DND-41 (cell line): ENCODE data around the gene BLOC1S4.

Experiments
- ATAC-seq: fragments of 200-7000 bp; cut with Tn5 transposase; 3 replicates; pipeline ENCODE4 v1.9.1; 2021; ENCODE audit warnings: low read depth; ENCODE audit not compliant: insufficient read depth
- DNase-seq: peaks from one replicate; pipeline ENCODE4 v3.0.0-alpha.2; 2020
- H2AFZ ChIP-seq: 2 replicates; pipeline ENCODE4 v1.6.0; 2012; ENCODE audit warnings: low read depth, low read length
- H3K27ac ChIP-seq: 2 replicates; pipeline ENCODE4 v1.5.1; 2012; ENCODE audit warnings: low read length, inconsistent platforms
- H3K27me3 ChIP-seq: fragments of 200-600 bp; sonication (generic); 2 replicates; pipeline ENCODE4 v1.6.0; 2012; ENCODE audit warnings: low read length, mild to moderate bottlenecking, inconsistent platforms; ENCODE audit not compliant: insufficient read depth, poor library complexity
- H3K36me3 ChIP-seq: 2 replicates; pipeline ENCODE4 v1.5.1; 2012; ENCODE audit warnings: low read length, inconsistent platforms; ENCODE audit not compliant: insufficient read depth
- H3K4me1 ChIP-seq: 2 replicates; pipeline ENCODE4 v1.5.1; 2012; ENCODE audit warnings: mild to moderate bottlenecking, low read length; ENCODE audit not compliant: insufficient read depth
- H3K4me2 ChIP-seq: 2 replicates; pipeline ENCODE4 v1.6.0; 2012; ENCODE audit warnings: mild to moderate bottlenecking, moderate library complexity, low read length, inconsistent platforms; ENCODE audit not compliant: insufficient read depth
- H3K4me3 ChIP-seq, 2 experiments: fragments of 200-600 bp in 1 of 2; shearing (Covaris generic) in 1 of 2; 2 replicates each; pipeline ENCODE4 v1.5.1; 2012 to 2016; ENCODE audit warnings: inconsistent platforms in 2 of 2, low read length in 2 of 2, mild to moderate bottlenecking in 2 of 2, low read depth in 1 of 2, moderate library complexity in 1 of 2
- H3K79me2 ChIP-seq: 2 replicates; pipeline ENCODE4 v1.6.0; 2012; ENCODE audit warnings: low read length, inconsistent platforms; ENCODE audit not compliant: insufficient read depth
- H3K9ac ChIP-seq: 2 replicates; pipeline ENCODE4 v1.6.0; 2012; ENCODE audit warnings: low read depth, mild to moderate bottlenecking, inconsistent platforms, low read length, moderate library complexity
- H3K9me3 ChIP-seq: 2 replicates; pipeline ENCODE4 v1.5.1; 2012; ENCODE audit warnings: low read length, moderate library complexity, mild to moderate bottlenecking, inconsistent platforms; ENCODE audit not compliant: insufficient read depth, severe bottlenecking
- H4K20me1 ChIP-seq: 2 replicates; pipeline ENCODE4 v1.6.0; 2012; ENCODE audit warnings: low read length; ENCODE audit not compliant: insufficient read depth
- CTCF ChIP-seq: IDR thresholded peaks from 2 replicates; pipeline ENCODE4 v1.5.1; 2012; ENCODE audit warnings: borderline replicate concordance, low read length, moderate library complexity, mild to moderate bottlenecking; ENCODE audit not compliant: poor library complexity, severe bottlenecking; ENCODE audit errors: extremely low read depth
- EZH2 ChIP-seq: IDR thresholded peaks from 3 replicates; pipeline ENCODE4 v1.6.1; 2012; ENCODE audit warnings: borderline replicate concordance, low read depth, mild to moderate bottlenecking, moderate library complexity, low read length, inconsistent platforms; ENCODE audit not compliant: severe bottlenecking

BLOC1S4 gene

GRCh38 chr4:6753103-6753560, 37.2 kb downstream of the BLOC1S4 start:
- Histone ChIP-seq H3K36me3 (no peaks in the 10 kb centered on the region), H3K4me1 (peaks cover 4% of the 10 kb centered on the region), H3K9ac (no peak overlapping the region), H4K20me1 (no peaks in the 10 kb centered on the region), H3K4me2 (no peak overlapping the region), H3K9me3 (no peaks in the 10 kb centered on the region), H3K27me3 (no peaks in the 10 kb centered on the region), H2AFZ (no peak overlapping the region), H3K4me3 (no peak overlapping the region), H3K79me2 (no peaks in the 10 kb centered on the region), H3K27ac (no peak overlapping the region)
- DNase-seq (no peak), ATAC-seq (no peak)
- TF ChIP-seq CTCF (no peak), EZH2 (no peak)

GRCh38 chr4:6753891-6754290, 37.9 kb downstream of the BLOC1S4 start:
- no peaks in the 10 kb centered on the region for H3K36me3 ChIP-seq
- no peak overlapping the region for H3K9ac ChIP-seq
- DNase-seq, result no peak
- H3K4me2 ChIP-seq, result no peak overlapping the region
- TF ChIP-seq CTCF (no peak), EZH2 (no peak)
- H3K4me3 ChIP-seq, result no peak overlapping the region
- H3K9me3 ChIP-seq, result no peaks in the 10 kb centered on the region
- no peak overlapping the region for H3K27ac ChIP-seq
- H3K79me2 ChIP-seq, result no peaks in the 10 kb centered on the region
- H3K27me3 ChIP-seq, result no peaks in the 10 kb centered on the region
- ATAC-seq, result no peak
- H4K20me1 ChIP-seq, result no peaks in the 10 kb centered on the region
- H3K4me1 ChIP-seq, result peaks cover 4% of the 10 kb centered on the region
- no peak overlapping the region for H2AFZ ChIP-seq

GRCh38 chr4:6754481-6755087, 38.6 kb downstream of the BLOC1S4 start:
- H3K9ac ChIP-seq, result no peak overlapping the region
- H3K27ac ChIP-seq, result no peak overlapping the region

More at GRCh38 chr4:6754481-6755087, 38.6 kb downstream of the BLOC1S4 start:
- Histone ChIP-seq H3K9me3 (no peaks in the 10 kb centered on the region), H2AFZ (no peak overlapping the region), H3K4me3 (no peak overlapping the region), H3K27me3 (no peaks in the 10 kb centered on the region), H3K36me3 (no peaks in the 10 kb centered on the region), H3K4me2 (no peak overlapping the region), H3K4me1 (peaks cover 4% of the 10 kb centered on the region), H3K79me2 (no peaks in the 10 kb centered on the region), H4K20me1 (no peaks in the 10 kb centered on the region)
- TF ChIP-seq EZH2, result no peak
- no peak for TF ChIP-seq CTCF
- DNase-seq, result no peak
- ATAC-seq, result no peak
